HEK293T (cell line): ENCODE data around the gene AP3S2.
"Not testable (repeated sequence)": the region's sequence is repeated elsewhere in the genome, so short reads cannot be mapped to it uniquely, and the experiment has no call there.

ENCODE experiments used
- CTCF ChIA-PET: fragments of 350-600 bp; formaldehyde crosslinking; extraction: SDS; loops from one replicate; lab custom pipeline; 2021; ENCODE audit warnings: antibody characterized with exemption, inconsistent platforms; lab: Yijun Ruan, JAX
- POLR2A ChIA-PET: fragments of 350-600 bp; formaldehyde crosslinking; extraction: SDS; loops from one replicate; lab custom pipeline; 2020; ENCODE audit warnings: antibody characterized with exemption, inconsistent platforms; lab: Yijun Ruan, JAX
- DNase-seq: peaks from one replicate; pipeline ENCODE4 v3.0.0; 2012; ENCODE audit warnings: mixed read lengths; ENCODE audit errors: extremely low spot score
- ARNT ChIP-seq: fragments of 450-650 bp; IDR thresholded peaks from 2 replicates; pipeline ENCODE4 v1.6.1; 2017; ENCODE audit warnings: mild to moderate bottlenecking
- BHLHE40 ChIP-seq: fragments of 450-650 bp; IDR thresholded peaks from 2 replicates; pipeline ENCODE4 v1.6.1; 2016; ENCODE audit warnings: mild to moderate bottlenecking, moderate library complexity, borderline replicate concordance
- CTBP1 ChIP-seq: fragments of 450-650 bp; IDR thresholded peaks from 2 replicates; pipeline ENCODE4 v1.6.1; 2016; ENCODE audit warnings: borderline replicate concordance
- ELF4 ChIP-seq: fragments of 450-650 bp; IDR thresholded peaks from 2 replicates; pipeline ENCODE4 v1.6.1; 2017; ENCODE audit warnings: antibody characterized with exemption
- FOXA1 ChIP-seq: fragments of 450-650 bp; IDR thresholded peaks from 2 replicates; pipeline ENCODE4 v1.6.1; 2016; ENCODE audit warnings: mild to moderate bottlenecking
- FOXK2 ChIP-seq: fragments of 450-650 bp; IDR thresholded peaks from 2 replicates; pipeline ENCODE4 v1.6.1; 2016; ENCODE audit warnings: mild to moderate bottlenecking
- FOXM1 ChIP-seq: fragments of 450-650 bp; IDR thresholded peaks from 2 replicates; pipeline ENCODE4 v1.6.1; 2017; ENCODE audit warnings: mild to moderate bottlenecking, borderline replicate concordance
- HDGF ChIP-seq: fragments of 450-650 bp; IDR thresholded peaks from 2 replicates; pipeline ENCODE4 v1.6.1; 2017; ENCODE audit warnings: antibody characterized with exemption, borderline replicate concordance
- L3MBTL2 ChIP-seq: fragments of 450-650 bp; conservative IDR thresholded peaks from 2 replicates; pipeline ENCODE4 v1.6.1; 2016; ENCODE audit warnings: mild to moderate bottlenecking
- LEF1 ChIP-seq: fragments of 450-650 bp; IDR thresholded peaks from 2 replicates; pipeline ENCODE4 v1.6.1; 2017; ENCODE audit warnings: mild to moderate bottlenecking, borderline replicate concordance
- NFRKB ChIP-seq: fragments of 450-650 bp; IDR thresholded peaks from 2 replicates; pipeline ENCODE4 v1.6.1; 2016; ENCODE audit warnings: mild to moderate bottlenecking, moderate library complexity
- PKNOX1 ChIP-seq: fragments of 450-650 bp; IDR thresholded peaks from 2 replicates; pipeline ENCODE4 v1.6.1; 2016
- SP1 ChIP-seq: fragments of 450-650 bp; IDR thresholded peaks from 2 replicates; pipeline ENCODE4 v1.6.1; 2017
- SUZ12 ChIP-seq: fragments of 450-650 bp; IDR thresholded peaks from 2 replicates; pipeline ENCODE4 v1.6.1; 2016; ENCODE audit warnings: mild to moderate bottlenecking
- TARDBP ChIP-seq: fragments of 450-650 bp; IDR thresholded peaks from 2 replicates; pipeline ENCODE4 v1.6.1; 2016
- ZNF384 ChIP-seq: fragments of 450-650 bp; IDR thresholded peaks from 2 replicates; pipeline ENCODE4 v1.6.1; 2016

Gene AP3S2

GRCh38 chr15:89836267-89837133 is 57.3 kb downstream of the AP3S2 start:
- DNase-seq = no peak
- ChIA-PET POLR2A (interaction anchor here (1.3 kb wide), 1 partner anchor 86 kb away, joined by 3 read pairs; no protein-coding TSS in a partner anchor), CTCF (interaction anchor here (0.9 kb wide), 1 partner anchor 38 kb away, joined by 3 read pairs; no protein-coding TSS in a partner anchor)
- TF ChIP-seq CTBP1 = no peak
- TF ChIP-seq TARDBP = no peak
- TF ChIP-seq FOXM1 = no peak
- TF ChIP-seq ARNT = no peak
- TF ChIP-seq FOXA1 = no peak

GRCh38 chr15:89835176-89835564 is 58.6 kb downstream of the AP3S2 start:
- DNase-seq = no peak
- ChIA-PET CTCF (no interaction called here), POLR2A (interaction anchor here (1.3 kb wide), 1 partner anchor 85 kb away, joined by 3 read pairs; no protein-coding TSS in a partner anchor)
- TF ChIP-seq FOXA1 (no peak), CTBP1 (no peak), TARDBP (no peak), ZNF384 (no peak), ELF4 (no peak), NFRKB (no peak), HDGF (no peak), PKNOX1 (no peak), LEF1 (no peak), L3MBTL2 (no peak), FOXM1 (no peak), SUZ12 (no peak), BHLHE40 (no peak), SP1 (no peak), ARNT (no peak), FOXK2 (no peak)

GRCh38 chr15:89834465-89835175 is 59.2 kb downstream of the AP3S2 start:
- CTCF ChIA-PET = interaction anchor here (1.0 kb wide), 1 partner anchor 40 kb away, joined by 3 read pairs; no protein-coding TSS in a partner anchor
- POLR2A ChIA-PET, DNase-seq: not testable (repeated sequence)

GRCh38 chr15:89833966-89834365 is 59.8 kb downstream of the AP3S2 start:
- CTCF ChIA-PET = interaction anchor here (1.0 kb wide), 1 partner anchor 41 kb away, joined by 3 read pairs; no protein-coding TSS in a partner anchor
- POLR2A ChIA-PET = no interaction called here
- TF ChIP-seq ARNT = no peak
- no peak for TF ChIP-seq SP1
- no peak for TF ChIP-seq LEF1
- TF ChIP-seq HDGF = no peak
- no peak for TF ChIP-seq SUZ12
- no peak for TF ChIP-seq FOXM1
- no peak for TF ChIP-seq ELF4
- TF ChIP-seq BHLHE40 = no peak
- no peak for DNase-seq

GRCh38 chr15:89830639-89831038 is 63.2 kb downstream of the AP3S2 start:
- POLR2A ChIA-PET = no interaction called here
- CTCF ChIA-PET = no interaction called here
- no peak for TF ChIP-seq PKNOX1
- no peak for TF ChIP-seq L3MBTL2
- TF ChIP-seq HDGF = no peak
- TF ChIP-seq FOXK2 = no peak
- no peak for TF ChIP-seq FOXM1
- TF ChIP-seq CTBP1 = no peak
- no peak for TF ChIP-seq LEF1
- no peak for DNase-seq

DNA sequence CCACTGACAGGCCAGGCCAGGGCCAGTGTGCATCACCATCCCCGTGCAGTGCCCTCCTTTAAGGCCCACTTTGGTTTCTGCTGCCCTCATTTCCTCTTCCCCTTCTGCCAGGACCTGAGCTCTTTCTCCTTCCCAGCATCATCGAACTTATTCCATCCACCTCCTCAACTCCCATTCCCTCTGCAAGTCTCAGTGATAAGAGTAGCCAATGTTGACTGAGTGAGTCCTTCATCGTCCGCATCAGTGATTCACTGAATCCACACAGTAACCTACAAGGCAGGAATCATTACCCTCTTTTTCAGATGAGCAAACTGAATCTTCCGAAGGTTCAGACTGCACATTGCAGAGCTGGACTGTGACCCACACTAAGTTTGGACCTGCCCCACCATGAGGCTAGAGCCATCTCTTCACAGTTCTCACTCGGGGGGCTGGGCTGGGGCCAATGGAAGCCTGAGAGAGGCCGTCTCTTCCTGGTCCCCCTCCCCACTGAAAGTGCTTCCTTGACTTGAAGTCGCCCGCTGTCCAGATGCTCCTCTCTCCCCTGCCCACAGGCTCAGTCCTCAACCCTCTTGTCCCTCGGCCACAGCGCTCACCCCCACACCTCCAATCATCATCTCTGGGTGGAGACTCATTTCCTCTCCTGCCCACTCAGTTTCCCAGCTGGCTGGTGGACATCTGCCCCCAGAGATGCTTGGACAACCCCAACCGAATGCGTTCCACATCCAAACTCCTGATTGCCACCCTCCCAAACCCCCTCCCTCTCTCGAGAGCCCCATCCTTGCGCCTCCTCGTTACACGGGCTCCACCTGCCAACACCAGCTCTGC is 64.0 kb downstream of the AP3S2 start:
- POLR2A ChIA-PET = no interaction called here
- no peak for DNase-seq
- CTCF ChIA-PET = interaction anchor here (1.3 kb wide), 1 partner anchor 69 kb away, joined by 3 read pairs; no protein-coding TSS in a partner anchor
- TF ChIP-seq NFRKB (no peak), SP1 (no peak), FOXA1 (no peak), SUZ12 (no peak), L3MBTL2 (no peak), BHLHE40 (no peak), PKNOX1 (no peak), FOXK2 (no peak), LEF1 (no peak), FOXM1 (no peak), CTBP1 (no peak), TARDBP (no peak)
